ENCODE data around the gene FN3KRP.

The FN3KRP gene, protein sequence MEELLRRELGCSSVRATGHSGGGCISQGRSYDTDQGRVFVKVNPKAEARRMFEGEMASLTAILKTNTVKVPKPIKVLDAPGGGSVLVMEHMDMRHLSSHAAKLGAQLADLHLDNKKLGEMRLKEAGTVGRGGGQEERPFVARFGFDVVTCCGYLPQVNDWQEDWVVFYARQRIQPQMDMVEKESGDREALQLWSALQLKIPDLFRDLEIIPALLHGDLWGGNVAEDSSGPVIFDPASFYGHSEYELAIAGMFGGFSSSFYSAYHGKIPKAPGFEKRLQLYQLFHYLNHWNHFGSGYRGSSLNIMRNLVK

DNA sequence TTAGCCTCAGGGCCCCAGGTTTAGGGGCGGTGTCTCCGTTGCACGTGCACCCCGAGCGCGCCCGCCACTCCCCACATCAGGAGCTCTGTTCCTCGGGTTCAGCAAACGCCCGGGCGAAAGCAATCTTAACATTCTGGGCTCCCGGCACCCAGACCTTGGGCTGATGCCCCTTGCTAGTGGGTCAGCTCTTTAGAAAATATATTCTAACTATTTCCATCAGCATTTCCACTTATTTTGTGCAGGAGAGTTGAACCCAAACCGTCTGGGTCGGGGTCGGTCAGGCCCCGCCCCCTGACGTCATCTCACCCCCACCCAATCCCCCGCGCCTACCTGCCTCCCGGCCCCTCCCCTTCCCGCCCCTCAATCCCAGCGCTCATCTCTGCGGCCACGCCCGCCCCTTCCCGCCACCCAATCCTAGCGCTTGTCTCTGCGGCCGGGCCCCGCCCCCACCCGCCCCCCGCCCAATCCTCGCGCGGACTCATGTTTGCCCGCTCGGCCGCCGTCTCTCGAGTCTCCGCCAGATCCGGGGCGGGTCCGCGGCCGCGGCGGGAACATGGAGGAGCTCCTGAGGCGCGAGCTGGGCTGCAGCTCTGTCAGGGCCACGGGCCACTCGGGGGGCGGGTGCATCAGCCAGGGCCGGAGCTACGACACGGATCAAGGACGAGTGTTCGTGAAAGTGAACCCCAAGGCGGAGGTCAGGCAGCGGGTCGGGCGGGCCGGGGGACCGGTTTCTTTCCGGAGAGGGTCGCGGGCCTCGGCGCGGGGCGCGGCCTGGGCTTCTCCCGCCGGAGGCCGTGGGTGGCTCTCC lies at the start of gene FN3KRP:
FN3KRP (plus strand) TSS at position 504 of the 808 bp plus-strand sequence; CDS start at position 554, 50 bp downstream.
- DNase-seq (ENCODE audit: low read depth in 2 of 2), result peak; percentile 85 to 93

DNA sequence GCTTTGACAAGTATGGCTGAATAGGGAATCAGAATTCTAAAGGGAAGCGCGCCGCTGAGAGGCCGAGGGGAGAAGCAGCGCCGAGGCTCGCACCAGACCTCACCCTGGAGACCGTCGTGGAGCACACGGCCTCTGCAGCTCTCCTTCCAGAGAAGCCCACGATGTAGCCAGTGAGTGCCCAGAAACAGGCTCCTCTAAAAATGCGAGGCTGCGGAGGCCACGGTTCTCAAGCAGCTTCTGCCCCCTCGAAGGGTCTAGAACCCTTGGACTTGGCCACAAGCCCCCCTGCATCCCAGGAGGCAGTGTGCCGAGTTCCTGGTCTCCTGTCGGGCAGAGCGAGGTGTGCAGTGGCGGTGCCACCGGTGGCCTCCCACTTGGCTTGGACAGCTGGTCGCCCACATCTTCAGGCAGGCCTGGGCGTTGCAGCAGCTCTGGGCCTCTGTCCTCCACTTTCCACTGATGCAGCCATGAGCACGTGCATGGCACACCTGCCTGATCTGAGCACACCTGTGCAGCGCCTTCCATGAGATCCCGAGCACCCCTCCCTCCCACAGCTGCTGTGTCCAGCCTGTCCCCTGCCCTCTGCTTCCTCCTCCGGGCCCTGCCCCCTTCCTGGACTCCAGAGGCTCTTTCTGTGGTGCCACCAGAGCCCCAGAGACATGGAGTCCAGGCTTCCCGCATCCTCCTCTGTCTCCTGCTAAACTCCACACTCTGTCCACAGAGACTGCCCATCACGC lies 49.4 kb upstream of the FN3KRP start:
- no peak for DNase-seq (ENCODE audit: low read depth in 2 of 2)

DNA sequence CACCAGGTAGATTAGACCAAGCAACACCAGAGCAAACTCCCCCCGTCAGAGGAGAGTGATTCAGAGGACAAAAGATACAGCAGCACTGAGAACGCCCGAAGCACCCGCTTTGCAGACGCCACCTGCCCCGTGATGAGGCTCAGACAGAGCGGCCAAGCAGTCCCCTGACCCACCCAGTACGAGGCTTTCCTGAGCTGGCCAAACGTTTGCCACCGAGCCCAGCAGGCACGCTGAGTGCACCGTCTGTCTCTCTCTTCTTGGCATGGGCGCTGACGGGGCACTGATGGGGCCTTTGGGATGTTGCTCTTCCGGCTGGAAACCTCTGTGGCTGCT lies 48.9 kb upstream of the FN3KRP start:
- no peak for DNase-seq (ENCODE audit: low read depth in 2 of 2)

DNA sequence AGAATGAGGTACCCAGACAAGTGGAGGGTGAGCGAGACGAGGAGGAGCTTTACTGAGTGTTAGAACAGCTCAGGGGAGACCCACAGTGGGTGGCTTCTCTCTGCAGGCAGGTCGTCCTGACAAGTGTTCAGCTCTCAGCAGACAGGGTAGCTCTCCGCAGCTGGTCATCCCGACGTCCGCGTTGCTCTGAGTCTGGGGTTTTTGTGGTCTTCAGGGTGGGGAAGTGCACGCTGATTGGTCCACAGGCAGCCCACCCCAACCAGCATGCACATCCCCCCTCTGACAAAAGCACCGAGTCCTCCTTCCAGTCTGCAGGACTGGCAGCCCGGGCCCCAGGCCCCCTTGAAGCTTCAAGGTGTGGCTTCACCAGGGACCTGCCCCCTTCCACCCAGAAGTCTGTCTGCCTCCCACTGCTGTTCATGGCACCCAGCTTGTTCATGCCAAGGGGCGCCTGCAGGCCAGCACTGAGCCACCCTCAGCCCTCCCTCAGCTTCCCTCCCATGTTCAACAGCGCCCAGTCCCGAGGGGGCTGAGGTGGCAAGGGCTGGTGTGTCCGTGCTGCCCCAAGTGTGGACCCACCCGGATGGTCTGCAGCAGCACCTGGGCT lies 48.4 kb upstream of the FN3KRP start:
- no peak for DNase-seq (ENCODE audit: low read depth in 2 of 2)

DNA sequence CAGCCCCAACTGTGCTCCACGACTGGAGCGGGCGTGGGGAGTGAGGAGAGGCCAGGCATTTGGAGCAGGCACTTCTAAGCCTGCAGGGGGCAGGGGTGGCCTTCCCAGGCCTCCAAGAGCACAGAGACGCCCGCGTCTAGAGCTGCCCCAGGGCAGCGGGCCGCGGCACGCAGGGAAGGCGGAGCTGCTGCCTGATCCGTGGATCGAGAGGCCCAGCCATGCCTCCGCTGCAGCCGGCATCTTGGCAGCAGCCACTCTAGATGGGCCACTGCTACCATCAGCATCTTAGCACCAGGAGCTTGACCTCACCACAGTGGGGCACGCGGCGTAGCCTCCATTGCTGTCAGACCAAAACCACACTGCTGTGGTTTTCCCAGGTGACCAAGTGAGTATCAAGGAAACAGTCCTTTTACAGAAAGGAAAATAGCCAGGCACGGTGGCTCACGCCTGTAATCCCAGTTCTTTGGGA lies 47.8 kb upstream of the FN3KRP start:
- DNase-seq (ENCODE audit: low read depth in 2 of 2), result peak; percentile 21 to 41

DNA sequence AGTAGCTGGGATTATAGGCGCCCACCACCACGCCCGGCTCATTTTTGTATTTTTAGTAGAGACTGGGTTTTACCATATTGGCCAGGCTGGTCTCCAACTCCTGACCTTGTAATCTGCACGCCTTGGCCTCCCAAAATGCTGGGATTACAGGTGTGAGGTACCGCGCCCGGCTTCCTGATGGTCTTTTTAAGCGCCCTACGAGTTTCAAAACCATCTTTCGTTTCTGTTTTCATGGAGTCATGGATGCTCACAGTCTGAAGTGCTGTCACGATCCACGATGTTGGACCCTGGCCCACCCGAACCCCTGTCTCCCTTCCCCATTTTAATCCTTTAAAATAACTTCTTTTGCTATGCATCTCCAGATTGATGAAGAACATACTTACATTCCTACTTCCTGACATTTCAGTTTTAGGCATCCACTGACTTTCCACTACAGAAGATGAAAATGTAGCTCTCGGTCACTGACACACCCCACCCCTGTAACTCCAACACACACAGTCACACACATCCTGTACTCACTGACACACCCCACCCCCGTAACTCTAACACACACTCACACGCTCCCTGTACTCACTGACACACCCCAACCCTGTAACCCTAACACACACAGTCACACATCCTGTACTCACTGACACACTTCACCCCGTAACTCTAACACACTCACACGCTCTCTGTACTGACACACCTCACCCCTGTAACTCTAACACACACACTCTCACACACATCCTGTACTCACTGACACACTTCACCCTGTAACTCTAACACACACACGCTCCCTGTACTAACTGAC lies 45.6 kb upstream of the FN3KRP start:
- DNase-seq (ENCODE audit: low read depth in 2 of 2), result no peak

DNA sequence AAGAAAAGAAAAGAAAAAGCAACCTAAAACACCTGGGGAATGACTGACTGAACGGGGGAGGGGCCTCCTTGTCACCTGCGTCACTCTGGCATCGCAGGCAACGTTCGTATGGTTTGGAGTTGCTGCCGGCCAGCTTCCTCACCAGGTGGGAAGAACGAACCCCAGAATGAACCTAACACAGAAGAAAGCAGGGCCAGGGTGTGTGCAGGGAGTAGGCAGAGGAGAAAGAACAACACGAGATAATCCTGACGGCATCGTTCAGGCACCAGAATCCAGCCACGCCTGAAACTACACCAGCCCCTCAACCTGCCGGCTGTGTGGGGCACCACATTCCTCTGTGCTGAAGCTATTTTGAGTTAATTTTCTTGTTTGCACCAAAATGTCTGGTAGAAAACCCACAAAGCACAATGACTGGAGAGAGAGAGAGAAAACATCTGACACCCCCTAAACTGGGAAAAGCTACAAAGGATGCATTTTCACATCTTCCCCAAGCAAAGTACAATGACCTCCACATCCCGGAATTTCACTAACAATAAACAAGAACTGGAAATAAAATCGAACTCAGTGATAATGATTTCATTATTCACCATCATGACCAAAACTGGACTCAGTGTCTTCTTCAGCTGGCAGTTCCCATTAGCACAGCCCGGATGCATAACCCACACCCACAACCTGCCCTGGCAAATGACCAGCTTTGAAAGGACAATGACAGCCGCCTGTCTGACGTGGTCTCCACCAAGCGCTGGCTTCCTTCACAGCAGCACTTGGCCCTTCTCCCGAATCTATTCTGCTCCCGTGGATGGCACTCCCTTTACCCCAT lies 41.6 kb upstream of the FN3KRP start:
- no peak for DNase-seq (ENCODE audit: low read depth in 2 of 2)

DNA sequence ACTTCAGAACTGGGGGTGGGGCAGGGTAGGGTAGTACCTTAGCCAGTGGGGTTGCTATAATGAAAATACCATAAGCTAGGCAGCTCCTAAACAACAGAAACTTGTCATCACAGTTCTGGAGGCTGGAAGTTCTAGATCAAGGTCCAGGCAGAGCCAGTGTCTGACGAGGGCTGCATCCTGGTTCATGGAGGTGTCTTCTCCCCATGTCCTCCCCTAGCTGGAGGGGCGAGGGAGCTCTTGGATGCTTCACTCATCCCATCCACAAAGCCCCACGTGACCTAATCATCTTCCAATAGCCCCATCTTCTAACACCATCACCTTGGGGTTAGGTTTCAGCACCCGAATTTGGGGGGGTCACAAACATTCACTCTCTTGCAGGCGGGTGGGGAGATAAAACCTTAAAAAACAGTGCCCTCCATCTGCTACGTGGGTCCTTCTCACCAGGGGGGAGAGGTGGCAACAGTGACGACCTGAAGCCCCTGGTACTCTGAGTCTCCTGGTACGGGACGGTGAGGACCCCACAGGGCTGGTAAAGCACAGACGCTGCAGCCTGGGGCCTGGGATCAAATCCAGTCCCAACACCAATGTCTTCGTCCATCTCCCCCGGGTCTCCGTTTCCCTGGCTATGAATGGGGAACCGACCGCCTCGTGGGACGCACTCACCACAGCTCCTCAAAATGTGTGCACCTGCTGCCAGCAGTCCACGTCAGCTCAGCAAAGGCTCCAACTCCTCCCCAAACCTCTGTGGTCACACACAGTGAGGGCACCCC lies 40.8 kb upstream of the FN3KRP start:
- no peak for DNase-seq (ENCODE audit: low read depth in 2 of 2)

DNA sequence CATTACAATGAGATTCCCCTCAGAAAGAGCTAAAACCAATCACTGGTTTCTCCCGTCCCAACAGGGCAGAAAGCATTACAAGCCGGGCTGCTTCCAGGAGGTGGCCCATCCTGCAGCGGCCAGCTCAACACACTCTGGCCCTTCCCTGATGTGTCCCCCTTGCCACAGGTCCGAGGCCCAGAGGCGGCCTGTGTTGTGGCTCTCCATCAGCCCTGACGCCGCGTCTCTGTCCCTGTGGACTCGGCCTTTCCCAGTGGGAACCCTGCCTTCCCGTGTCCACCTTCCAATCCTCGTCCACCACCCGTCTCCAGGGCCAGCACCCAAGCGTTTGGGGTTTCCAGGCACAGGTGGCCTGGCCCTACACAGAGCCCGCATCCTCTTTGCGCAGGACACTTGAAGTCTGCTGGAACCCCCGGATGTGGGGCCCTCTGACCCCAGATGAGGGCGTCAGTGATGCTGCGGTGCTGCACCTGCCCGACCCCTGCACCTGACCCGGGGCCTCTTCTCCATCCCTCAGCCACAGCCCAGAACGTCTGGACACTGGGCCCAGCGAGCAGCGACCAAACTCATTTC lies 39.1 kb upstream of the FN3KRP start:
- DNase-seq (ENCODE audit: low read depth in 2 of 2), result no peak

DNA sequence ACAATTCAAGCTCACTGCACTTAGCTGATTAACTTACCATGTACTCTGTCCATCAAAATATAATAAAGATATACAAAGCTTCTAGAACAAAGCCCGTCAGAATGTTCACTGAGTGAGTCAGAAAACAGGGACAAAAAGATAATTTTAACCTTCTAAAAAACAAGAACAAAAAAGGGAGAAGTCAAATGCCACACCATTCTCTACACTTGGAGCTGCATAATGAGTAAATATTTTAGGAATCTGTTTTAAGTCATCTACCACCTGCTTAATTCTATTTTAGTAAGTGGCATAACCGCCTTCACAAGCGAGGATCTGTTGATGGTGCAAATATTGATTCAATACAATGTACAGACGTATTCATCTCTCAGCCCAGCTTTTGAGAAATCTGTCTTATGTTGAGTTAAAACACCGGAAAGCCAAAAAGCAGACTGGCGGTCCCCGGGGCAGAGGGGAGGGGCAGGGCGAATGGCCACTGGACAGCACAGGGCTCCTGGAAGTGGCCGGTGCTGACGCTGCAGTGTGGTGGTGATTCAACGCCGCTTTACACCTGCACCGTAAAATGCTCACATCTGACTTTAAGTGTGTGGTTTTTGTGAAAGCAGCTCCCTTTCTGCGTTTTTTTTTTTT lies 38.1 kb upstream of the FN3KRP start:
- no peak for DNase-seq (ENCODE audit: low read depth in 2 of 2)

DNA sequence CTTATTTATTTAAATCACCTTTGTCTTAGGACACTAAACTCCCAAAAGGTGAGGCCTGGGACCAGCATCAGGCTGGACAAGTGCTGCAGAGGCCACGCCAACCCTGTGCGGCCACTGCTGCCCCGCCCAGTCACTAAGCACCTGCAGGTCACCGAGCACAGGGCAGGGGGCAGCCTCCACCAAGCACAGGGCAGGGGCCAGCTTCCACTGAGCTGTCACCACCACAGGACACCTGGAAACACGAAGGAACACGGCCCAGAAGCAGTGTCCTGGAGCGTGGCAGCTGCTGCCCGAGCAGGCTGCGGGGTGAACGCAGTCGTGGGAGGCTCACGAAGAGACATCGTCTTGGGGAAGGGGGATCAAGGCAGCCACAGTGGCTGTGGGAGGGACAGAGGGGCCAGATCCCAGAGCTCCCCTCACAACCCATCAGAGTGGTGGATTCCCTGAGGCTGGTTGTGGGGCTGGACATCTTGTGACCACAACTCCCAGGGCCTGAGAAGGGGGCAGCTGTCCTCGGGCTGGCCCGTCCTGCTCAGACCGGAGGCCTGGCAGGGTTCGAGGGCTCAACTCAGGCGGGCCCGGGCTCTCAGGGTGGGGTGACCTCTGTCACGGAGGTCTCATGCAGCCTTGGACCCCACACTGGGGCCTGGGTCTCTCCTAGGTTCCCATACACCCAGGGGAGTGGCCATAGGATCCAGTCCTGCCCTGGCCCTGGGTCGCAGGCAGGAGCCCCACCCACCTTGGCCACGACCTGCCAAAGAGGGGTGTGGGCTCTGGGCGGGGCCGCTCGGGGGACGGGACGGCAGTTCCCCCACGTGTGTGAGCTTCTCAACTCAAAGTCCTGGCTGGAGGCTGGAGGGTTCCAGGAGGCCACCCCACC lies 36.7 kb upstream of the FN3KRP start:
- DNase-seq (ENCODE audit: low read depth in 2 of 2), result no peak

DNA sequence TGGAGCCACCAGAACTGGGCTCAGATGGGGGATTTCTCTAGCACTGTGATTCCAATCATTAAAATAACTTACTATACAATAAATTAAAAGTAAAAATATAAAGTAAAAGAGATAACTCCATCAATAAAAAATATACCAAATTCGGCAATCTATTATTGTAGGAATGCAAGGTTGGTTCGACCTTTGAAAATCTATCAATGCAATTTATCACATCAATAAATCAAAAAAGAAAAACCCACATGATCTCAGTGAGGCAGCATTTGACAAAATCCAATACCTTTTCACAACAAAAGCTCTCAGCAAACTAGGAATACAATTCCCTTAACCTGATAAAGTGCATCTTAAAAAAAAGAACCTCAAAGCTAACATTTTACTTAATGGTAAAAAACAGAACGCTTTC lies 35.0 kb upstream of the FN3KRP start:
- DNase-seq (ENCODE audit: low read depth in 2 of 2), result no peak

DNA sequence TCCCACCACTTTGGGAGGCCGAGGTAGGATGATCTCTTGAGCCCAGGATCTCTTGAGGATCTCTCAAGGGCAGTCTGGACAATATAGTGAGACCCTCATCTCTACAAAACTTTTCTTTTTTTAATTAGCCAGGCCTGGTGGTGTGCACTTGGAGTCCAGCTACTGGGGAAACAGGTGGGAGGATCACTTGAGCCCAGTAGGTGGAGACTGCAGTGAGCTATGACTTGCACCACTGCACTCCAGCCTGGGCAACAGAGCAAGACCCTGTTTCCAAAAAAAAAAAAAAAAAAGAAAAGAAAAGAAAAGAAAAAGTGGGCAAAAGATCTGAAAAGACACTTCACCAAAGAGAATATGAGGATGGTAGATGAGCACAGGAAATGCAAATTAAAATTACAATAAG lies 33.0 kb upstream of the FN3KRP start:
- no peak for DNase-seq (ENCODE audit: low read depth in 2 of 2)

DNA sequence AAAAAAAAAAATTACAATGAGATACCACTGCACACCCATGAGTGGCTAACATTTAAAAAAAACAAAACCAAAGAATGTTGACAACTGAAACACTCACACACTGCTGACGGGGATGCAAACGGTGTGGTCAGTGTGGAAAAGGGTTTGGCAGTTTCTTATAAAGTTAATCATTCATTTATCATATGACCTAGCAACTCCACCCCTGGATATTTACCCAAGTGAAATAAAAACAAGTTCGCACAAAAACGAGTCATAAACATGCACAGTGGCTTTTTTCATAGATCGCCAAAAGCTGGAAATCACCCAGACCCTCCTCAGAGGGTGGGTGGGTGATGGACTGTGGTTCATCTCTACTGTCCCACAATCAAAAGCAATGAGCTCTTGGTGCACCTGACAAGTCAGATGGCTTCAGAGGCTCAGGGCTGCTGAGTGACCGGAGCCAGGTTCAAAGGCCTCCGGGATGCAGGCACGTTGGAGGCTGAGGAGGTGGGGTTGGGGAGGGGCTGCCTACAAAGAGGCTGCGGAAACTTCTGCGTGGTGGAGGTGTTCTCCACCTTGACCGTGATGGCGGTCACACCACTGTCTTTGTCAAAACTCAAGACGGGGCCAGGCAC lies 32.2 kb upstream of the FN3KRP start:
- no peak for DNase-seq (ENCODE audit: low read depth in 2 of 2)

DNA sequence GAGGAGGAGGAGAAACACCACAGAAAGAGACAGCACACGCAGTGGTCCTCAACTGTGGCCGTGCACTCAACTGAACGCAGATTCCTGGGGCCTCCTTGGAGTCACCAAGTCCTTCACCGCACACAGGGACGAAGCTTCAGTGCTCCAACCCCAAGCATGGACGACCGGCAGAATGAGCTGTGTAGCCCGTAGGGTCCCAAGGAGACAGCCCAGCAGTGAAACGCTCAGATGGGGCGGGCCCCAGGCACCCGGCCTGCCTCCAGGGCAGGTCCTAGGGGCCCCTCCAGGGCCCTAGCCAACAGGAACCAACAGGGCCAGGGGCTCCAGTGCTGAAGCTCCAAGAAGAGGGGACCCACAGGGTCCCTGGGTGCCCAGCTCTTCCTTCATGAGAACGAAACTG lies 31.2 kb upstream of the FN3KRP start:
- no peak for DNase-seq (ENCODE audit: low read depth in 2 of 2)

DNA sequence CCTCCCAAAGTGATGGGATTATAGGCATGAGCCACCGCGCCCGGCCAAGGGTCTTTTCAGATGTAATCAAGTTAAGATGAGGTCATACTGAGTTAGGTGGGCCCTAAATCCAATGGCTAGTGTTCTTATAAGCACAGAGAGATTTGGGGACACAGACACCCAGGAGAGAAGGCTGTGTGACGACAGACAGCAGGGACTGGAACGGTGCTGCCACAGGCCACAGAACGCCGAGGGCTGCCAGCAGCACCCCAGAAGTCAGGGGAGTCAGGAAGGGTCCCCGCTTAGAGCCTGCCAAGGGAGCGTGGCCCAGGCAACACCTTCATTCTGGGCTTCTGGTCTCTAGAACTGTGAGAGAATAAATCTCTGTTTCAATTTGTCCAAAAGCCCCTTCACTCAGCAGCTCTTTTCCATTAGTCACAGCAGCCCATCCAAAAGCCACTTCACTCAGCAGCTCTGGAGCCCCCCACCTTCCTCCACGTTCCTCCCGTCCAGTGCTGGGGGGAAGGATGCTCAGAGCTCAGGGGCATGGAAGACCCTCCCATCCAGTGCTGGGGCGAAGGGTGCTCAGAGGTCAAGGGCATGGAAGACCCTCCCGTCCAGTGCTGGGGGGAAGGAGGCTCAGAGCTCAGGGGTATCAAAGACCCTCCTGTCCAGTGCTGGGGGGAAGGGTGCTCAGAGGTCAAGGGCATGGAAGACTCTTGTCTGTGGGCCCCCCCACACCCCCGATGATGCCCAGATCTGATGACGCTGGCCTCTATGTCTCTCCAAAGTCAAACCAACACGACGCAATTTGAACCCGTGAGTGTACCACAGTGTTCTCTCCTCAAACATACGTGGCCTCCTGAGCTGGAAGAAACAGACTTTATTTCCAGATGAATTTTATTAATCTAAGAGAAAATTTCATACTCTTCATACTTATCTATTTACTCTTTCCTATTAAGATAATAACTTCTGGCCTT lies 29.9 kb upstream of the FN3KRP start:
- DNase-seq (ENCODE audit: low read depth in 2 of 2), result no peak

Data from stimulated activated CD8-positive, alpha-beta memory T cell treated with anti-CD3 and anti-CD28 coated beads, Interleukin-2, amount 100 ng/mL, for 48 hours (primary cell).